CD4-positive, alpha-beta T cell treated with Interleukin-4 for 4 hours (primary cell): ENCODE results near the gene SMARCAL1.

Source experiments
- DNase-seq: peaks from one replicate; pipeline ENCODE4 v3.0.0-alpha.2; 2020

The SMARCAL1 gene

GRCh38 chr2:216428618-216429350 lies 16.5 kb downstream of the SMARCAL1 start:
- no peak for DNase-seq

- DNase-seq: no peak
Observed at GRCh38 chr2:216429428-216429827, 17.1 kb downstream of the SMARCAL1 start.

DNA sequence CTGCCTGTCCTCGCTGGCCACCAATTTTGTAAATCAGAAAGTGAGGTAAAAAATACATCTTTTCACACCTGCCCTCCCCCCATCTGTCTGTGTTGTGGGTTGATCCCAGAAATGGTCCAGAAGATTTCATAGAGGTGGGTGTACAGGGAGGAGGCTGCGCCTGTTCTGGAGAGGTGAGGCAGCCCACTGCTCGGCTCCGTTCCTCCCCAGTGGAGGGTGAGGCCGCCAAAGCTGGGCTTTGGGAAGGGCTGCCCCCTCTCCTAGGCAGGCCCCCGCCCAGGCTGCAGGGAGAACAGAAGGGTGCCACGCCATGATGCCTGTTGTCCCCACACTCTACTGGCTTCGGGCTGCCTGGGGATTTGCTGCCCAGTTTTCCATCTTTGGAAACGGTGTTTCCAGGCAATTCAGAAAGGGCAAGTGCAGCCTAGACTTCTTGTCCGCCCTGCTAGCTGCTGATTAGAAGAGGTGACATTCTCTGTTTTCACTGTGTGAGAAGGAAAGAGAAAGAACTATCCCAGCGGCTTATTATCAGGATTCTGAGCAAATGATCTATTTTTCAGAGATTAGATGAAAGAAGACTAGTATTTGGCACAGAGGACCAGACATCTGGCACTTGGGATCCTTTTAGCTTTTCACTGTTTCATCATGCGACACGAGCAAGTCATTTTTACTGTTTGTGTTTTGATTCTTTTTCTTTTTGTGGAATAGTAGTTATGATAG lies 18.7 kb downstream of the SMARCAL1 start:
- DNase-seq: no peak

DNA sequence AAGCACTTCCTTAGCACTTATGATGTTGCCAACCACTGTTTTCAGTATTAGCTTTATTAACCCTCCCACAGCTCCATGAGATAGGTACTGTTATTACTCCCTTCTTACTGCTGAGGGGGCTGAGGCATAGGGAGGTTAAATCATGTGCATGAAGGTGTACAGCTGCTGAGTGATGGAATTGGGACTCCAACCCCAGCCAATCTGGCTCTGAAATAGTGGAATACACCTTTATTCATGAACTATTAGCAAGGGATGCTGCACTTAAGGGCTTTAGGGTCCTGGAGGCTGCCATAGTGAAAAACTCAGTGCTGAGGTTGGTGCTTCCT lies 19.2 kb downstream of the SMARCAL1 start:
- no peak for DNase-seq

- DNase-seq: no peak
Observed at GRCh38 chr2:216436383-216436782, 24.1 kb downstream of the SMARCAL1 start.

DNA sequence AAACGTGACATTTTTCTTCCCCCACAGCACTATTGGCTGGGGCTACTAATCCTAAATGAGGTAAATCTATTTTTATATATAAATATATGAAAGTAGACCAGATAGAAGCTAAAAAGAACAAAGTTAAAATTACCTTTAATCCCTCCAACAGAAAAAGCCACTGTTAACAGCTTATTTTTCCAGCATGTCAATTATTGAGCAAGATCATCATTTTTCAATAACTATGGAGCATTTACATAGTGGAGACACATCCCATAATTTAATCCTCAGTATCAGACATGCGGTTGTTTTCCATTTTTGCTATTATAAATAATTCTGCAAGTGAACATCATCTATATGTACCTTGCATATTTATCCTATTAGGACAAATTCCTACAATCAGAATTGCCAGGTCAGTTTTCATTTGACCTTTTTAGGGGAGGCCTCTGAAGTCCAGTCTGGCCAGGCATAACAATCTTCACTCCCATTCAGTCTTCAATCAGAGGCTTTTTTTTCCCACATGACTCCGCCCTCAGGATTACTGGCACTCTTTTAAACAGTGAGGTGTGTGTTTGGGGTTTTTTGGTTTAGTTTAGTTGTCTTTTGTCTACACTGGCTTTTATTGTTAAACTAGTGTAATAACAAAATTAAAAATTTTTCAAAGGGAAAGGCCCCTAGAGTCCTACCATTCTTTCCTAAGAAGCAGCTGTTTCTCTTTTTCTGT lies 29.2 kb downstream of the SMARCAL1 start:
- no peak for DNase-seq

GRCh38 chr2:216445501-216445900 lies 33.2 kb downstream of the SMARCAL1 start:
- DNase-seq: no peak

DNA sequence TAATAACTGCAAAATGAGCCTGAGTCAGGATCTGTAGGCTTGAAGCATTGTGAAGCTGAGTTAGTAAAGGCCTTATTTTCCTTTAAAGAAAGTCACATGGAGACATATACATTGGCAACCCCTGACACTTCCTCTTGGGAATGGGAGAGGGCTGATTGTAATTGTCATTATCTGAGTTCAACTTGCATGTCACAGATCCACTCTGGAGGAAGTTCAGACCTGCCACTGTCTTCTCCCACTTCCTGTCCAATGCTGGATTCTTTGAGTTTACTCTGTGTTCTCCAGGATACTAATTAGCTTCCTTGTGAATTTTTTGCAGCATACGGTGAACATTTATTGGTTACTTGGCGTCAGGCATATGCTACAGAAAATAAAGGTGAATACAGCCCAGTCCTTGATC lies 34.1 kb downstream of the SMARCAL1 start:
- DNase-seq: no peak

- DNase-seq: no peak
Observed at GRCh38 chr2:216447293-216447692, 35.0 kb downstream of the SMARCAL1 start.

GRCh38 chr2:216448829-216449228 lies 36.5 kb downstream of the SMARCAL1 start:
- DNase-seq: no peak

DNA sequence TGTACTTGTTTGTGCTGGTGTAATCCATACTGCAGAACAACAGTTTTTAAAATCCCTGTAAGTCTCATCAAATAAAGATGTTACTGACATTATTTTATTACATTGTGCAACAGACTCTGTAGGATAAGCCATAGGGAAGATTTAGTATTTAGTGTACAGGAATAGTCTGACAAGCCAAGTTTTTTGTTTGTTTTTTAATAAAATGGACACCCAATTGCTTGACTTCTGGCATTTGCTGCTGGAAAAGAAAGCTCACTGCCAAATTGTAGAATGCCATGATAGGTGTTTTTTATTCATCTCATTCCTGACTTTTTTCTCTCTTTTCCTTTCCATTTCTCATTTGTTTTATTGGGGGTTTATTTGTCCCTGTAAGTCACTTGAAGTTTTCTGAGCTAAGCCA lies 38.1 kb downstream of the SMARCAL1 start:
- DNase-seq: no peak

DNA sequence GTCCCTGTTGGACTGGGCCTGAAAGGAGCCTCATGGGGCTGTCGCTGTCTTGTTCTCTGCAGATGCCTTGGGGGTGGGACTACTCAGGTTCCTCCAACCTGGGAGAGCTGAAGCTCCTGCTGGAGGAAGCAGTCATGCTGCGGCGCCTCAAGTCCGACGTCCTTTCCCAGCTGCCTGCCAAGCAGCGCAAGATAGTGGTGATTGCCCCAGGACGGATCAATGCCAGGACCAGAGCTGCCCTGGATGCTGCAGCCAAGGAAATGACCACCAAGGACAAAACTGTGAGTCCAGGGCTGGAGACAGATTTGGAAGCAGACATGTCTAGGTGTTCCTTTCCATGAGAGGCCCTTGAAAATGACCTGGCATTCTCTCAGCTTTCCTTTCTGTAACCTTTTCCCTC lies 38.5 kb downstream of the SMARCAL1 start:
- DNase-seq: no peak

GRCh38 chr2:216453955-216454614 lies 41.8 kb downstream of the SMARCAL1 start:
- DNase-seq: no peak

DNA sequence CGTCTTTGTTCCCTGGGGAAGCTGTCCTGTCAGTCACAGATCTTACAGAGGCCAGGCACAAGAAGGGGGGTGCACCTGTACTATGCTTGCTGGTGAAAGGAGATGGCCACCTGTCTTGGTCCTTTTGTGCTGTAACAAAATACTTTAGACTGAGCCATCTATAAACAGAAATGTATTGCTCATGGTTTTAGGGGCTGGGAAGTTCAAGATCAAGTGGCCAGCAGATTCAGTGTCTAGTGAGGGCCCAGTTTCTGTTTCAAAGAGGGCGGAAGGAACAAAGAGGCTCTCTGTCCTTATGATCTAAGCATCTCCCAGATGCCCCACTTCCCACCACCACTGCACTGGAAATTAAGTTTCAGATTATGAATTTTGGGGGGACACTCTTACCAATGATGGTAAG lies 50.9 kb downstream of the SMARCAL1 start:
- no peak for DNase-seq

- DNase-seq: no peak
Observed at GRCh38 chr2:216464104-216464720, 51.9 kb downstream of the SMARCAL1 start.

- no peak for DNase-seq
Observed at GRCh38 chr2:216465579-216466195, 53.4 kb downstream of the SMARCAL1 start.

GRCh38 chr2:216467845-216468244 lies 55.6 kb downstream of the SMARCAL1 start:
- no peak for DNase-seq

DNA sequence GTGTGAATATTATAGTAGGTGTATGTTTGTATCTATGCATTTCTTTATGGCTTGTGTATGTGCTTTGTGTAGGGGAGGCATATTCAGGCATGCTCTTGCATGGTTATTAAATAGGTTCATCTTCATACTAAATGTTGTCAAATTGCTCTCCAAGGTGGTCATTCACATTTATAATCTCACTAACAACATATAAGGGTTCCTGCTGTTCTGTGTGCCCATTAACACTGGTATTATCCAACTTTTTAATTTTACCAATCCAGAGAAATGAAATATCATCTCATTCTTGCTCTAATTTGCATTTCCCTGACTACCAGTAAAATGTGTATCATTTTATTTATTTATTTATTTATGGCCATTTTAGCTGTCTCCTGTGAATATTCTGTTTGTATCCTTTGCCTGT lies 57.4 kb downstream of the SMARCAL1 start:
- DNase-seq: no peak

DNA sequence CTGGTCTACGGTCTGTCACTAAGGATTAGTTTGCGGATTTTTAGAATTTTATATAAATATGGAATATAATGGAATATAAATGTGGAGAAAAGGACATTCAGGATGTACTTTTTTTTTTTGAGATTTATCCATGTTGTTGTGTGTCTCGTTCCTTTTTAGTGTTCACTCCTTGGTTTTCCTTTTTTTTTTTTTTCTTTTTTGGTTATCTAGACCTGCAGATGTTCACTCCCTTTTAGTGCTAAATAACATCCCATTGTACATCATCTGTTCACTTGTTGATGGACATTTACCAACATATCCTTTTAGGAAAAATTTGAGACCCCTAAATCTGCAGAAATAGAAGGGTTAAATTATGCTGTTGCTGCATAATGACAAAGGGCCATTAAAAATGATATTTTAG lies 60.9 kb downstream of the SMARCAL1 start:
- no peak for DNase-seq

DNA sequence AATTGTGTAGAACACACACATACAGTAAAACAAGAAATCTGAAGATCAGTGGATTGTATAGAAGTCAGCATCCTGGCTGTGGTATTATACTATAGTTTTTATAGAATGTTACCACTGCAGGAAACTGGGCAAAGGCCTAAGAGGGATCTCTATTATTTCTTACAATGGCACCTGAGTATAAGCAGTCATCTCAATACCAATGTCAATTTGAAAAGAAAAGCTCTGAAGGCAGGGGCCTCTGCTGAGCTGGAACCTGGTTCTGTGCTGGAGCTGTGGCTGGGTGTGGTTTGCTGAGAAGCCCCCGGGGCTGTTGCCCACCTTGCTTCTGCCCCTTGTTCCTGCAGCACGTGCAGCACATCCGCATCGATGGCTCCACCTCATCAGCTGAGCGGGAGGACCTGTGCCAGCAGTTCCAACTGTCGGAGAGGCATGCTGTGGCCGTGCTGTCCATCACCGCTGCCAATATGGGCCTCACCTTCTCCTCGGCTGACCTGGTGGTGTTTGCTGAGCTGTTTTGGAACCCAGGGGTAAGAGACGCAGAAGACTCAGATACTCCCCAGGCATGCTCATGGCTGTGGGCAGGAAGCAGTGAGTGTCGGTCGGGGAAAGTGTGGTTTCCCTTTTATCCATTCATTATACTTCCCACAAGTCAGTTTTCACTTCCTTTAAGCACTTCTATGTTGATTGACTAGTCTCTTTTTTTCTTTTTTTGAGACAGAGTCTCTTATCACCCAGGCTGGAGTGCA lies 62.8 kb downstream of the SMARCAL1 start:
- no peak for DNase-seq

- DNase-seq: no peak
Observed at GRCh38 chr2:216475767-216476166, 63.5 kb downstream of the SMARCAL1 start.
